ENCODE measurements around the gene DUXB. TPM values are rescaled to one million over a fixed set of nuclear protein-coding genes. Genes with fewer than 3 reads are reported as not detected.

The DUXB gene
- not detected in 2 replicates for total RNA-seq
- long read RNA-seq = 0 reads

GRCh38 chr16:75701361-75701760 is at the start of gene DUXB:
DUXB (minus strand) TSS chr16:75701461; CDS start chr16:75701418, 43 bp downstream.
- H3K36me3 Mint-ChIP-seq (ENCODE audit: unreplicated experiment) = no peaks in the 10 kb centered on the region
- TF ChIP-seq CTCF (IDR thresholded peaks at IDR 0.05) = no peak
- H3K4me3 Mint-ChIP-seq (ENCODE audit: unreplicated experiment) = no peak within 1 kb of the TSS
- H3K4me1 Mint-ChIP-seq (ENCODE audit: unreplicated experiment) = no peaks in the 10 kb centered on the region
- H3K27me3 Mint-ChIP-seq (ENCODE audit: unreplicated experiment) = no peaks in the 10 kb centered on the region
- no peak within 1 kb of the TSS for H3K27ac Mint-ChIP-seq (ENCODE audit: unreplicated experiment)
- H3K9me3 Mint-ChIP-seq (ENCODE audit: unreplicated experiment) = no peaks in the 10 kb centered on the region
- DNase-seq (ENCODE audit: extremely low spot score, unreplicated experiment) = no peak

- Mint-ChIP-seq H3K36me3 (ENCODE audit: unreplicated experiment) (no peaks in the 10 kb centered on the region), H3K27me3 (ENCODE audit: unreplicated experiment) (peaks cover 6% of the 10 kb centered on the region), H3K27ac (ENCODE audit: unreplicated experiment) (no peak overlapping the region), H3K4me3 (ENCODE audit: unreplicated experiment) (no peak overlapping the region), H3K9me3 (ENCODE audit: unreplicated experiment) (peaks cover 5% of the 10 kb centered on the region), H3K4me1 (ENCODE audit: unreplicated experiment) (no peaks in the 10 kb centered on the region)
- DNase-seq (ENCODE audit: extremely low spot score, unreplicated experiment) = no peak
- TF ChIP-seq CTCF (IDR thresholded peaks at IDR 0.05) = no peak
These were observed 49.3 kb upstream of the DUXB start for GRCh38 chr16:75750528-75750927.

- peaks cover 3% of the 10 kb centered on the region for H3K27me3 Mint-ChIP-seq (ENCODE audit: unreplicated experiment)
- no peaks in the 10 kb centered on the region for H3K4me1 Mint-ChIP-seq (ENCODE audit: unreplicated experiment)
- peaks cover 14% of the 10 kb centered on the region for H3K9me3 Mint-ChIP-seq (ENCODE audit: unreplicated experiment)
- H3K4me3 Mint-ChIP-seq (ENCODE audit: unreplicated experiment) = no peak overlapping the region
- H3K36me3 Mint-ChIP-seq (ENCODE audit: unreplicated experiment) = no peaks in the 10 kb centered on the region
- H3K27ac Mint-ChIP-seq (ENCODE audit: unreplicated experiment) = no peak overlapping the region
- no peak for TF ChIP-seq CTCF (IDR thresholded peaks at IDR 0.05)
- DNase-seq (ENCODE audit: extremely low spot score, unreplicated experiment) = no peak
These were observed 45.1 kb upstream of the DUXB start for GRCh38 chr16:75746359-75746758.

- Mint-ChIP-seq H3K27ac (ENCODE audit: unreplicated experiment) (no peak overlapping the region), H3K36me3 (ENCODE audit: unreplicated experiment) (no peaks in the 10 kb centered on the region), H3K4me1 (ENCODE audit: unreplicated experiment) (no peaks in the 10 kb centered on the region), H3K27me3 (ENCODE audit: unreplicated experiment) (peaks cover 3% of the 10 kb centered on the region), H3K4me3 (ENCODE audit: unreplicated experiment) (no peak overlapping the region), H3K9me3 (ENCODE audit: unreplicated experiment) (peaks cover 14% of the 10 kb centered on the region)
- no peak for TF ChIP-seq CTCF (IDR thresholded peaks at IDR 0.05)
- DNase-seq (ENCODE audit: extremely low spot score, unreplicated experiment) = no peak
These were observed 44.6 kb upstream of the DUXB start for GRCh38 chr16:75745823-75746222.

- Mint-ChIP-seq H3K4me3 (ENCODE audit: unreplicated experiment) (no peak overlapping the region), H3K4me1 (ENCODE audit: unreplicated experiment) (no peaks in the 10 kb centered on the region), H3K9me3 (ENCODE audit: unreplicated experiment) (peaks cover 14% of the 10 kb centered on the region), H3K27me3 (ENCODE audit: unreplicated experiment) (peaks cover 3% of the 10 kb centered on the region), H3K36me3 (ENCODE audit: unreplicated experiment) (no peaks in the 10 kb centered on the region), H3K27ac (ENCODE audit: unreplicated experiment) (no peak overlapping the region)
- DNase-seq (ENCODE audit: extremely low spot score, unreplicated experiment) = no peak
- no peak for TF ChIP-seq CTCF (IDR thresholded peaks at IDR 0.05)
These were observed 44.0 kb upstream of the DUXB start for GRCh38 chr16:75745242-75745641.

All from osteocyte (in vitro differentiated cells).